ENCODE results near the gene SLC38A8.

SLC38A8 gene

DNA sequence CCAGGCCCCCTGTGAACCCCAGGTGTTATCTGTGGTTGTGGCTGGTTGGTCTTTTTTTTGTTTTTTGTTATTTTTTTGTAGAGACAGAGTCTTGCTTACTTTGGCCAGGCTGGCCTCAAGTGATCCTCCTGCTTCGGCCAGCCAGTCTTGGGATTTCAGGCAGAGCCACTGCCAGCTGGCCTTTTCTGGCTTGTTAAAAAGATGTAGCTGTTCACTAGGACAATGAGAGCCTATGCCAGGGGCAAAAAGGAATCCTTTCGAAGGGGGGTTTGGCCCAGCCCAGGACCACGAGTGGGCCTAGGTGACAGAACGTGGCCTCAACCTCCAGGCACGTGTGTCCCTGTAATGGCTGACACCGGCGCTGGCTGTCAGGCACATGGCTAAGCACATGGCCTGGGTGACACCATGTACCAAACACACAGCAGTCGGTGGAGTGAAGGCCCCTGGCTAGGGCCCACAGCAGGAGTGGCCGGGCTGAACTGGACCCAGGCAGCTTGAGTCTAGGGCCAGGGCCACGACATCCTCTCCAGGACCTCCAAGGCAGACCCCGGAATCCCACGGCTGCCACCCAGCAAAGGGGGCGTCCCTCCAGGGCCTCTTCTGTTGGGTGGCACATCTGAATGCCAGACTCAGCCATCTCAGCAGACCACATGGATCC lies 6.9 kb upstream of the SLC38A8 start:
- Histone ChIP-seq H3K36me3 (ENCODE audit: control insufficient read depth, insufficient read depth, low read length) (peaks cover 13% of the 10 kb centered on the region), H3K4me3 (replicated peaks; ENCODE audit: low read depth, low read length) (no peak overlapping the region), H3K27me3 (replicated peaks; ENCODE audit: control insufficient read depth, insufficient read depth, low read length) (no peaks in the 10 kb centered on the region)
- no peak for DNase-seq (ENCODE audit: extremely low read depth, insufficient read length)
- TF ChIP-seq, protein P1, sequence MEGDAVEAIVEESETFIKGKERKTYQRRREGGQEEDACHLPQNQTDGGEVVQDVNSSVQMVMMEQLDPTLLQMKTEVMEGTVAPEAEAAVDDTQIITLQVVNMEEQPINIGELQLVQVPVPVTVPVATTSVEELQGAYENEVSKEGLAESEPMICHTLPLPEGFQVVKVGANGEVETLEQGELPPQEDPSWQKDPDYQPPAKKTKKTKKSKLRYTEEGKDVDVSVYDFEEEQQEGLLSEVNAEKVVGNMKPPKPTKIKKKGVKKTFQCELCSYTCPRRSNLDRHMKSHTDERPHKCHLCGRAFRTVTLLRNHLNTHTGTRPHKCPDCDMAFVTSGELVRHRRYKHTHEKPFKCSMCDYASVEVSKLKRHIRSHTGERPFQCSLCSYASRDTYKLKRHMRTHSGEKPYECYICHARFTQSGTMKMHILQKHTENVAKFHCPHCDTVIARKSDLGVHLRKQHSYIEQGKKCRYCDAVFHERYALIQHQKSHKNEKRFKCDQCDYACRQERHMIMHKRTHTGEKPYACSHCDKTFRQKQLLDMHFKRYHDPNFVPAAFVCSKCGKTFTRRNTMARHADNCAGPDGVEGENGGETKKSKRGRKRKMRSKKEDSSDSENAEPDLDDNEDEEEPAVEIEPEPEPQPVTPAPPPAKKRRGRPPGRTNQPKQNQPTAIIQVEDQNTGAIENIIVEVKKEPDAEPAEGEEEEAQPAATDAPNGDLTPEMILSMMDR (IDR thresholded peaks at IDR 0.05; ENCODE audit: insufficient read depth, low read length, poor library complexity, severe bottlenecking), result no peak

DNA sequence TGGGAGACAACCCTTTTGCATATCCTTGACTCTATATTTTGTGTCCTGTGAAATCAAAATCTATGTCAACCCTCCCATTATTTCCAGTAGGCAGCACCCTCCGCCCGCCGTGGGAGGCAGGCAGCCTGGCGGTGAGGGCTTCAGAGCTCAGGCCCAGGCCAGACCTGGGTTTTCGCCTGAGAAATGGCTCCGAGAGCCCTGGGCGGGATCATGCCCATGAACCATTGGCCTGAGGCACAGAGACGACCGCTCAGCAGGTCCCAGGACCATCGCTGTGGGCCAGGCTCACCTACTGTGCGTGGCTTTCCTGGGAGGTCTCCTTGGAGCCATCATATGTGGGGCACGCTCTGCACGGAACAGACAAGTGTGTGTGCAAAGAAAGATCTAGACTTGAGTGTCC lies 6.3 kb upstream of the SLC38A8 start:
- Histone ChIP-seq H3K36me3 (ENCODE audit: control insufficient read depth, insufficient read depth, low read length) (peaks cover 10% of the 10 kb centered on the region), H3K4me3 (replicated peaks; ENCODE audit: low read depth, low read length) (no peak overlapping the region), H3K27me3 (replicated peaks; ENCODE audit: control insufficient read depth, insufficient read depth, low read length) (no peaks in the 10 kb centered on the region)
- DNase-seq (ENCODE audit: extremely low read depth, insufficient read length), result no peak
- TF ChIP-seq, protein P1 (IDR thresholded peaks at IDR 0.05; ENCODE audit: insufficient read depth, low read length, poor library complexity, severe bottlenecking), result no peak

DNA sequence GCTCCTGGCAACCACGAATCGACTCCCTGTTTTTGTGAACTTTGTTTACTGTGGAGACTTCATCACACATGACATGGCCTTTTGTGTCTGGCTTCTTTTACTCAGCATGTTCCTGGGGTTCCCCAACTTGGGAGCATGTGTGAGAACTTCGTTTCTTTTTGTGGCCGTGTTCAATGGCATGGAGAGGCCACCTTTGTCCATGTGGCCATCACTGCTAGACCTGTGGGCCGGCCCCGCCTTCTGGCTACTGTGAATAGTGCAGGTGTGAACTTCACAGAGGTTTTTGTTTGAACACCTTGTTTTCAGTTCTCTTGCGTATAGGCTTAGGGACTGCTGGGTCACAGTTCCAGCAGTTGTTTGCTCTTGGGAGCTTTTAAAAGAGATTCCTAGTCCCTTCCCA lies 5.7 kb upstream of the SLC38A8 start:
- H3K27me3 ChIP-seq (replicated peaks; ENCODE audit: control insufficient read depth, insufficient read depth, low read length), result no peaks in the 10 kb centered on the region
- TF ChIP-seq, protein P1 (IDR thresholded peaks at IDR 0.05; ENCODE audit: insufficient read depth, low read length, poor library complexity, severe bottlenecking), result no peak
- DNase-seq (ENCODE audit: extremely low read depth, insufficient read length), result no peak
- H3K4me3 ChIP-seq (replicated peaks; ENCODE audit: low read depth, low read length), result no peak overlapping the region
- H3K36me3 ChIP-seq (ENCODE audit: control insufficient read depth, insufficient read depth, low read length), result peaks cover 10% of the 10 kb centered on the region

DNA sequence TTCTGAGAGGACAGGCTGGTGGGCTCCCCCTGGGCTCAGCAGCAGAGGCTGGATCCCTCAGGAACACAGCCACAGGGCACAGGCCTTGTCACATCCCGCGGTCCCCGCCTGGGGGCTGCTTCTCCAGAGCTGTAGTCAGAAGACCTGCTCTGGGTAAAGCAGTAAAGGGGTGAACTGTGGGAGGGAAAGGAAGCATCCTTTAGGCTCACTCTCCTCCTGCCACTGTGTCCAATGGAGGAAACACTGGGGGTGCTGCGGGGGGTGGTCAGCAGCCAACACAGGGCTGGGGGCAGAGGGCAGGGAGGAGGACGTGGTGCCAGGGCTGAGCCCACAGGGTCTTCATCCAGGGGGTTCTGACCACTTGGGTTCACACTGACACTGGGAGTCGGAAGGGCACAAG lies 5.0 kb upstream of the SLC38A8 start:
- Histone ChIP-seq H3K36me3 (ENCODE audit: control insufficient read depth, insufficient read depth, low read length) (peaks cover 7% of the 10 kb centered on the region), H3K4me3 (replicated peaks; ENCODE audit: low read depth, low read length) (no peak overlapping the region), H3K27me3 (replicated peaks; ENCODE audit: control insufficient read depth, insufficient read depth, low read length) (no peaks in the 10 kb centered on the region)
- TF ChIP-seq, protein P1 (IDR thresholded peaks at IDR 0.05; ENCODE audit: insufficient read depth, low read length, poor library complexity, severe bottlenecking), result no peak
- no peak for DNase-seq (ENCODE audit: extremely low read depth, insufficient read length)

DNA sequence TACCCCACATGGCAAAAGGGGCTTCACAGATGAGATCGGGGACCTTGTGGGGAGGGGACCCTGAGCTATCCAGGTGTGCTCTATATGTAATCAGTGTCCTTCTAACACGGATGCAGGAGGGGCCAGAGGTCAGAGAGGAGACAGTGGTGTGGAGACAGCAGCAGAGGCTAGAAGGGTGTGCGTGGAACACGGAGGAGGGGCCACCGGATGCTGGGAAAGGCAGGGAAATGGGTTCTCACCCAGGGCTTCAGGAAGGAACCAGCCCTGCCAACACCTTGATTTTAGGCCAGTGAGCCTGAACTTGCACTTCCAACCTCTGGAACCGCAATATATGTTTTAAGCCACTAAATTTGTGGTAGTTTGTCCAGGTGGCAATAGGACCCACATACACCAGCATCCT lies 4.6 kb upstream of the SLC38A8 start:
- Histone ChIP-seq H3K36me3 (ENCODE audit: control insufficient read depth, insufficient read depth, low read length) (peaks cover 6% of the 10 kb centered on the region), H3K27me3 (replicated peaks; ENCODE audit: control insufficient read depth, insufficient read depth, low read length) (no peaks in the 10 kb centered on the region), H3K4me3 (replicated peaks; ENCODE audit: low read depth, low read length) (no peak overlapping the region)
- TF ChIP-seq, protein P1 (IDR thresholded peaks at IDR 0.05; ENCODE audit: insufficient read depth, low read length, poor library complexity, severe bottlenecking), result no peak
- DNase-seq (ENCODE audit: extremely low read depth, insufficient read length), result no peak

All from GM06990 (cell line).